ENCODE measurements around the gene MANBA.
"Not testable (repeated sequence)": the region's sequence is repeated elsewhere in the genome, so short reads cannot be mapped to it uniquely, and the experiment has no call there.

The MANBA gene

GRCh38 chr4:102620697-102621497 is 139.9 kb downstream of the MANBA start:
- DNase-seq (ENCODE audit: low read depth in 2 of 2) = no peak

GRCh38 chr4:102619776-102620631 is 140.8 kb downstream of the MANBA start:
- not testable (repeated sequence) for DNase-seq (ENCODE audit: low read depth in 2 of 2)

GRCh38 chr4:102619021-102619420 is 141.7 kb downstream of the MANBA start:
- not testable (repeated sequence) for DNase-seq (ENCODE audit: low read depth in 2 of 2)

DNA sequence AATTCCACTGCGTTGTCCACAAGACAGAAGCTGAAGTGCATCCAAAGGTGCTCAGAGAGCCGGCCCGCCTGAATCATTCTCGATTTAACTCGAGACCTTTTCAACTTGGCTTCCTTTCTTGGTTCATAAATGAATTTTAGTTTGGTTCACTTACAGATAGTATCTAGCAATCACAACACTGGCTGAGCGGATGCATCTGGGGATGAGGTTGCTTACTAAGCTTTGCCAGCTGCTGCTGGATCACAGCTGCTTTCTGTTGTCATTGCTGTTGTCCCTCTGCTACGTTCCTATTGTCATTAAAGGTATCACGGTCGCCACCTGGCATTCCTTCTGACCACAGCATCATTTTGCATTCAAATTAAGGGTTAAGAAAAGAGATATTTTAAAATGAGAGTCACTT is 144.1 kb downstream of the MANBA start:
- DNase-seq (ENCODE audit: low read depth in 2 of 2) = no peak

- DNase-seq (ENCODE audit: low read depth in 2 of 2) = no peak
These were observed 146.0 kb downstream of the MANBA start for GRCh38 chr4:102614801-102615200.

DNA sequence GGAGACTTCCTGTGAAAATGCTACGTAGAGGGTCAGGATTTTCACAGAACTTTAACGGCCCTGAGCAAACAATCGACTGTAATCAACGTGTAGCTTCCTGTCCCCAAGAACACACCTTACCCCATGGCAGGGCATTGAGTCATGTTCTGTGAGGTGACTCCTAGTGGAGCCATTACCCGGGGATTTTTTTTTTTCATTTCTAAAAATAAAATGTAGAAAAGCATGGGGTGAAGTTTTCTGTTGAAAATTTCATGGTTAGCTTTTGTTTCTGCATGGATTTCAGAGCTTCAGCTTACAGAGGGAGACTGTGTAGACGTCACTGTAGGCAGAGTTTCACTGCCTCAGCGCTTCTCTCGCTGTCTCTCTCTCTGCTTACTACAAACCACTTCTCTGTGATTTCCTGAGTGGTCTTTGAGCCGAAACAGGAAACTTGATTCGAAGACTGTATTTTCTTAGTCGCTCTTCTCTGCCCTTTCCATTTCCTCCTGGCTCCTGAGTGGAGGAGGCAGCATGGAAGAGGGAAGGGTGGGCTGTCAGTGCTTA is 147.9 kb downstream of the MANBA start:
- DNase-seq (ENCODE audit: low read depth in 2 of 2) = peak in 1 of 2 donors; percentile 20

- DNase-seq (ENCODE audit: low read depth in 2 of 2) = no peak
These were observed 148.6 kb downstream of the MANBA start for GRCh38 chr4:102612210-102612609.

- DNase-seq (ENCODE audit: low read depth in 2 of 2) = no peak
These were observed 150.3 kb downstream of the MANBA start for GRCh38 chr4:102610476-102610875.

DNA sequence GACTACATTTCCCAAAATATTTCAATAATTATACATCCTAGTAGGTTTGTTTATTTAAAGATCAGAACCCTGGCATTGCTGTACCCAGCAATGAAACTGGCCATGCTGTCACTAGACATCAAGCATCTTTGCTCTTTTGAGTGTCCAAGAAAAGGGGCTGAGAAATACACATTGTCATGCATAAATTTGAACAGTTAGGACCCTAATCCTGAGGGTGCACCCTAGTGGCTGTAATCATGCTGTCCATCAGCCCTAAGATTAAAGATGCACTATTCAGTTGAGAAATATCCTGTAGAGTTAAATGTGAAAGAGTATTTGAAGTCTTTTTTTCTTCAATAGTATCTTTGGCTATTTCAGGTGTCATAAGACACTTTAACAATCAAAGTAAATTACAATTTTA is 150.8 kb downstream of the MANBA start:
- DNase-seq (ENCODE audit: low read depth in 2 of 2) = no peak

DNA sequence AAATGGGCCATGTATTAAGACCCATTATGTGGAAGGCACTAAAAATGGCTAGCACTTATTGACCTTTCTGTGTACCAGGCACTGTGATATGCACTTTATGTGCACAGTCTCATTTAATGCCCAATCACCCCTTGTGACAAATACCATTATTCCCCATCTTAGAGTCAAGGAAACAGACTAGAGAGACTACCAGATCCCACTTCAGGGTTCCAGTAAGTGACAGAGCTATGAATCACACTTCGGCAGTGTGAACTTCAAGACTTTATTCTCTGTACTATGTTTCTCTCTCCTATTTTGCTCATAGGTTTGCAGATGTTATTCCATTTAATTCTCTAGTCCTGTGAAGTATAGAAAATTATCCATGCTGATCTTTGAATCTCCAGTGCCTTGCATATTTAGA is 152.6 kb downstream of the MANBA start:
- DNase-seq (ENCODE audit: low read depth in 2 of 2) = no peak

GRCh38 chr4:102606846-102607450 is 153.8 kb downstream of the MANBA start:
- DNase-seq (ENCODE audit: low read depth in 2 of 2) = no peak

- no peak for DNase-seq (ENCODE audit: low read depth in 2 of 2)
These were observed 154.5 kb downstream of the MANBA start for GRCh38 chr4:102606261-102606660.

DNA sequence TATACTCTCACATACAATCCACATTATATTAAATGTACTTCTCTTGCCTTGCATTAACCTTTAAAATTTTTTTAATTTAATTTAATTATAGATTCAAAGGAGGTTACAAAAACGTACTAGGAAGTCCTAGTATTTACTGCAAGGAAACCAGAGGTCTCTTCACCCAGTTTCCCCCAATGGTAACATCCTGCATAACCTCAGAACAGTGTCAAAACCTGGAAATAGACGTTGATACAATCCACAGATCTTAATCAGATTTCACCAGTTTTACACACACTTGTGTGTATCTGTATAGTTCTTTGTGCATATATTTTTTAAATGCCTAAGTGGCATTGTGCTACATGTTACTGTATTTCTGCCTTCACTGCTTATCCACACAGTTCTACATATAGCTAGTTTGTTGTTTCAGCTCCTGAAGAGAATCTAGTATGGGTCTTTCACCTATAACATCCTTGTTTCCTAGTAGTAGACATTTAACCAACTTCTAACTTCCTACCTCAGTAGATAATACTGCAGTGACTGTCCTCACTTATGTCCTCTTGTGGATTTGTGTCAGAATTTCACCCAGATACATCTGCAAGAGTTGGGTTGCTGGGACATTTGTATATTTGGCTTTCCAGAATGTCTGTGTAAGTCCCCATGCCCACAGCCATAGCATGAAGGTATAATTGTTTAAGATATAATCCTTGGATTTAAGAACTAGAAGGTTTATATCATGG is 156.4 kb downstream of the MANBA start:
- DNase-seq (ENCODE audit: low read depth in 2 of 2) = no peak

DNA sequence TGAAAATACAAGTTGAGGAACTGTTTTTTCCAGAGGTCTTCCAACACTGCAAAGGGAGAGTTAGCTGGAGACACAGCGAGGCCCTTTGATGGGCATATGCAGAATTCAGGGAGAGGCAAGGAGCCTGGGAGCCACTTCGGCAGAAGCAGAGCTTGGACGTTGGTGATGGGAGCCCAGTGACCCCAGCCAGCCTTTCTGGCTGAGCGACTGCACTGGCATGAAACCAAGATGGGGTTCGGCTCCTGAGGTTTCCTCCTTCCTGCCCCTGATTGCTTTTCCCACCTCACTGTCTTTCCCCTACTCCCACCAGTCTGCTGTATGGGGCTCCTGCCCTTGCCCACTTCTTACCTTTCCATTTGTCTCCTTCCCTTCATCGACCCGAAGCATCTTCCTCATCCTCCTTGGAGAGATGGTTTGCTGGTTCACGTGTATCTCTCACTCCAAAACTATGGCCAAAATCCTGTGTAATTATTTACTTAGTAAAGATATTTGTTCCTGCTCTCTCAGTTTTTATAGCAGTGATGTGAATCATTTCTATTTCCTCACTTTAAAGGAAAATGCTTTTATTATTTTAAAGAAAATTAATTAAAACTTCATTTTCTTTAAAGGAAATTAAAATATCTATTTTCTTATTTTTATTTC is 159.1 kb downstream of the MANBA start:
- DNase-seq (ENCODE audit: low read depth in 2 of 2) = no peak

DNA sequence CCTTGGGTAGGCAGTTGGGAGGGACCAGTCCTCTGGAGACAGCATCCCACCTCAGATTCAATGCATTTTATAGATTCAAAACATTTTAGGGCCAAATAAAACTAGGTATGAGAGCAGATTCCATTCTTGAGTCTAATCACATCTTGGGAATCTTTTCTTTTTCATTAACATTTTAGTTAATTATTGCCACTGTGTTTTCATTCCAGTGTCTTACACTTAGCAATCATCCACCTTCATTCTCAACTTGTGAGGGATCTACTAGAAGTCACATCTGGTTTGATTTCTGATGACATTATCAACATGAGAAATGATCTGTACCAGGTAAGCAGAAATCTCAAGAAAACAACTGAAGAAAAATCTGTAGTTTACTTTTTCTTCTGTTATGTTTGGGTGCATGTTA is 160.1 kb downstream of the MANBA start:
- no peak for DNase-seq (ENCODE audit: low read depth in 2 of 2)

- DNase-seq (ENCODE audit: low read depth in 2 of 2) = no peak
These were observed 160.9 kb downstream of the MANBA start for GRCh38 chr4:102599886-102600285.

DNA sequence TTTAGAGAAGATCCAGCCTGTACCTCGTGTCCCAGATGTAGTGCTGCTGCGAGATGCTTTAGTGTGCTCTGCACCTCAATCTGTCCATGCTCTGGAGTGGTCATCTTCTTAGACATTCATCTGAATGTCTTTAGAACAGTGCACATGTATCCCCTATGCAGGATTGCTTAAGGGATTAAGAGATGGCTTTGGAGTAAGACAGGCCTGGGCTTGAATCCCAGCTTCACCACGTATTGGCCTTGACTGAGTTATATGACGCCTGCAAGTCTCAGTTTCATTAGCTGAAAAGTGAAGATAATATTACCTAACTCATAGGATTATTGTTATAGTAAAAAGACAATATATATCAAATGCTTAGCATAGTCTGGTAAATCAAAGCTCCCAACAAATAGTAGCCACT is 161.3 kb downstream of the MANBA start:
- no peak for DNase-seq (ENCODE audit: low read depth in 2 of 2)

GRCh38 chr4:102598762-102599374 is 161.9 kb downstream of the MANBA start:
- DNase-seq (ENCODE audit: low read depth in 2 of 2) = no peak

GRCh38 chr4:102598086-102598761 is 162.5 kb downstream of the MANBA start:
- no peak for DNase-seq (ENCODE audit: low read depth in 2 of 2)

DNA sequence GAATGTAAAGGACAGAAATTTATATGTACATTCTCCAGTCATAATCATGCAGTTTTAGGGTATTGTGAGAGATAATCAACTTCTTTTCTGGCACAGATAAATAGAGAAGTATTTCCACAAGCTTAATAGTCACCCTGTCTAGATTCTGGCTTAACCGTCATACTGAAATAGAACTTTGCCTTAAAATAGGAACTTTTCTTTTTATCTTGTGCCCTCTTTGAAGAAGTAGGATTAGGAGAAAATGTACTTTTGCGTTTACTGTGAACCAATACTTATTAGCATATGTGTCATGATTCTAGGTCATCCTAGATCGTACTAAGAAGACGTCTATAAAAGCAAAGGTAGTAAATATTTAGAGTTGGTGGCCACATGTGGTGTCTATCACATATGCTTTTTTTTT is 164.2 kb downstream of the MANBA start:
- no peak for DNase-seq (ENCODE audit: low read depth in 2 of 2)
